DOHH2 (cell line): ENCODE results near the gene FPGT.

Experiments
- H3F3A ChIP-seq: fragments of 200-600 bp; sonication (generic), shearing (Covaris generic); 2 replicates; pipeline ENCODE4 v1.6.0; 2016; ENCODE audit warnings: antibody characterized with exemption, mild to moderate bottlenecking; ENCODE audit not compliant: control insufficient read depth, insufficient read depth
- H3K27ac ChIP-seq: fragments of 200-600 bp; sonication (generic); 2 replicates; pipeline ENCODE4 v1.5.1; 2014; ENCODE audit warnings: low read depth, mild to moderate bottlenecking, low read length, moderate library complexity
- H3K27me3 ChIP-seq: fragments of 200-600 bp; sonication (generic); 2 replicates; pipeline ENCODE4 v1.6.1; 2014; ENCODE audit warnings: mild to moderate bottlenecking, low read length, mixed read lengths; ENCODE audit not compliant: control insufficient read depth
- H3K36me3 ChIP-seq: fragments of 200-600 bp; sonication (generic); 2 replicates; pipeline ENCODE4 v1.6.1; 2014; ENCODE audit warnings: mild to moderate bottlenecking, low read length, moderate library complexity, mixed read lengths; ENCODE audit not compliant: control insufficient read depth
- H3K4me1 ChIP-seq: fragments of 200-600 bp; sonication (generic); 2 replicates; pipeline ENCODE4 v1.6.1; 2014; ENCODE audit warnings: mild to moderate bottlenecking, low read length, mixed read lengths; ENCODE audit not compliant: control insufficient read depth
- H3K4me2 ChIP-seq: fragments of 200-600 bp; sonication (generic); 2 replicates; pipeline ENCODE4 v1.6.0; 2014; ENCODE audit warnings: mild to moderate bottlenecking, low read length, moderate library complexity
- H3K4me3 ChIP-seq: fragments of 200-600 bp; sonication (generic); 2 replicates; pipeline ENCODE4 v1.5.1; 2014; ENCODE audit warnings: mild to moderate bottlenecking, low read length, mixed read lengths
- H3K79me2 ChIP-seq: fragments of 200-600 bp; sonication (generic); 2 replicates; pipeline ENCODE4 v1.6.1; 2014; ENCODE audit warnings: mild to moderate bottlenecking, low read length, mixed read lengths; ENCODE audit not compliant: control insufficient read depth
- H3K9me2 ChIP-seq: fragments of 200-600 bp; sonication (generic); replicated peaks from 2 replicates; pipeline ENCODE4 v1.6.1; 2014; ENCODE audit warnings: mild to moderate bottlenecking, low read length, mixed read lengths; ENCODE audit not compliant: control insufficient read depth
- H3K9me3 ChIP-seq: fragments of 200-600 bp; sonication (generic); 2 replicates; pipeline ENCODE4 v1.6.1; 2014; ENCODE audit warnings: antibody characterized with exemption, low read length, mixed read lengths; ENCODE audit not compliant: control insufficient read depth, insufficient read depth
- H4K20me1 ChIP-seq: fragments of 200-600 bp; sonication (generic); 2 replicates; pipeline ENCODE4 v1.6.0; 2014; ENCODE audit warnings: low read depth, mild to moderate bottlenecking, antibody characterized with exemption, low read length, moderate library complexity; ENCODE audit not compliant: control insufficient read depth, insufficient read depth
- CTCF ChIP-seq: fragments of 200-600 bp; sonication (generic); IDR thresholded peaks from one replicate; pipeline ENCODE4 v1.5.1; 2014; ENCODE audit warnings: antibody characterized with exemption, mild to moderate bottlenecking, low read depth, low read length; ENCODE audit not compliant: poor library complexity, severe bottlenecking
- EZH2phosphoT487 ChIP-seq: fragments of 200-600 bp; sonication (generic); IDR thresholded peaks from 2 replicates; pipeline ENCODE4 v1.6.1; 2017; ENCODE audit warnings: borderline replicate concordance, mild to moderate bottlenecking, antibody characterized with exemption, low read length, moderate library complexity, mixed read lengths

FPGT gene

GRCh38 chr1:74223453-74223852 is 25.4 kb downstream of the FPGT start:
- Histone ChIP-seq H3K27me3 (no peaks in the 10 kb centered on the region), H3K36me3 (no peaks in the 10 kb centered on the region), H3K4me3 (no peak overlapping the region), H4K20me1 (no peaks in the 10 kb centered on the region), H3K4me1 (no peaks in the 10 kb centered on the region), H3K79me2 (no peaks in the 10 kb centered on the region), H3K9me3 (no peaks in the 10 kb centered on the region; the same call in 1 of the 2 replicates), H3K9me2 (no peaks in the 10 kb centered on the region), H3F3A (no peaks in the 10 kb centered on the region), H3K4me2 (no peak overlapping the region), H3K27ac (no peak overlapping the region)
- TF ChIP-seq EZH2phosphoT487 (no peak), CTCF (no peak)

GRCh38 chr1:74235153-74235552 is 37.1 kb downstream of the FPGT start, which contains the start of gene TNNI3K:
TSS of gene TNNI3K (plus strand) at chr1:74235387. CDS start at chr1:74235452, 65 bp downstream.
- Histone ChIP-seq H3K36me3 (no peaks in the 10 kb centered on the region), H4K20me1 (no peaks in the 10 kb centered on the region), H3K27me3 (no peaks in the 10 kb centered on the region), H3K27ac (no peak within 1 kb of the TSS), H3K4me3 (no peak within 1 kb of the TSS), H3K79me2 (no peaks in the 10 kb centered on the region), H3K4me2 (no peak within 1 kb of the TSS), H3K4me1 (no peaks in the 10 kb centered on the region), H3K9me2 (no peaks in the 10 kb centered on the region), H3F3A (no peaks in the 10 kb centered on the region), H3K9me3 (no peaks in the 10 kb centered on the region)
- TF ChIP-seq CTCF (no peak), EZH2phosphoT487 (no peak)

GRCh38 chr1:74236440-74236839 is 38.4 kb downstream of the FPGT start:
- Histone ChIP-seq H3K9me3 (no peaks in the 10 kb centered on the region), H3K4me2 (no peak overlapping the region), H3K9me2 (no peaks in the 10 kb centered on the region), H3K4me3 (no peak overlapping the region), H3K27me3 (no peaks in the 10 kb centered on the region), H3K4me1 (no peaks in the 10 kb centered on the region), H3K27ac (no peak overlapping the region), H3F3A (no peaks in the 10 kb centered on the region), H4K20me1 (no peaks in the 10 kb centered on the region), H3K36me3 (no peaks in the 10 kb centered on the region), H3K79me2 (no peaks in the 10 kb centered on the region)
- no peak for TF ChIP-seq EZH2phosphoT487
- no peak for TF ChIP-seq CTCF

- H3F3A ChIP-seq = no peaks in the 10 kb centered on the region
- H3K36me3 ChIP-seq = no peaks in the 10 kb centered on the region
- no peak overlapping the region for H3K4me3 ChIP-seq
- TF ChIP-seq EZH2phosphoT487 = no peak
- no peak for TF ChIP-seq CTCF
- no peaks in the 10 kb centered on the region for H3K9me2 ChIP-seq
- H4K20me1 ChIP-seq = no peaks in the 10 kb centered on the region
- no peaks in the 10 kb centered on the region for H3K27me3 ChIP-seq
- H3K4me2 ChIP-seq = no peak overlapping the region
- no peak overlapping the region for H3K27ac ChIP-seq
- no peaks in the 10 kb centered on the region for H3K4me1 ChIP-seq
- H3K9me3 ChIP-seq = no peaks in the 10 kb centered on the region
- no peaks in the 10 kb centered on the region for H3K79me2 ChIP-seq
Observed at GRCh38 chr1:74237035-74237434, 39.0 kb downstream of the FPGT start.
